Upper lobe of left lung (tissue), 6 donors: ENCODE measurements around the gene KMO. TPM values are rescaled to one million over a fixed set of nuclear protein-coding genes. Genes with fewer than 3 reads are reported as not detected.

Experiments
- ATAC-seq, 2 donors: fragments of 200-7000 bp; cut with Tn5 transposase; one replicate each; pipeline ENCODE4 v1.9.1; 2022; ENCODE audit warnings: mild to moderate bottlenecking in 2 of 2, moderate library complexity in 2 of 2; ENCODE audit not compliant: low FRiP score in 2 of 2
- DNase-seq, 2 donors: peaks; one replicate each; pipeline ENCODE4 v3.0.0-alpha.2; 2019 to 2020
- H3K27ac ChIP-seq, 4 donors: fragments of 200-600 bp; sonication (generic); one replicate each; pipeline ENCODE4 v1.5.1; 2016 to 2019
- H3K27me3 ChIP-seq, 4 donors: fragments of 200-600 bp; sonication (generic); one replicate each; pipeline ENCODE4 v1.5.1; 2017 to 2019
- H3K36me3 ChIP-seq, 4 donors: fragments of 200-600 bp; sonication (generic); one replicate each; pipeline ENCODE4 v1.5.1; 2016 to 2019
- H3K4me1 ChIP-seq, 4 donors: fragments of 200-600 bp; sonication (generic); one replicate each; pipeline ENCODE4 v1.5.1; 2018 to 2019
- H3K4me3 ChIP-seq, 4 donors: fragments of 200-600 bp; sonication (generic); one replicate each; pipeline ENCODE4 v1.5.1; 2017 to 2019; ENCODE audit warnings: mild to moderate bottlenecking in 2 of 4, moderate library complexity in 1 of 4
- H3K9me3 ChIP-seq, 4 donors: fragments of 200-600 bp; sonication (generic); one replicate each; pipeline ENCODE4 v1.5.1; 2018 to 2019
- CTCF ChIP-seq, 6 experiments: fragments of 450-650 bp in 4 of 6; fragments of 200-600 bp in 2 of 6; sonication (generic) in 2 of 6; IDR thresholded peaks; one replicate each; pipeline ENCODE4 v1.5.1; 2016 to 2019; ENCODE audit warnings: antibody characterized with exemption in 6 of 6
- EP300 ChIP-seq, 4 donors: sonication (generic); formaldehyde crosslinking; IDR thresholded peaks; one replicate each; pipeline ENCODE4 v1.5.1; 2017; ENCODE audit warnings: antibody characterized with exemption in 4 of 4, control low read depth in 2 of 4
- POLR2A ChIP-seq, 4 donors: fragments of 450-650 bp; IDR thresholded peaks; one replicate each; pipeline ENCODE4 v1.5.1; 2016 to 2017; ENCODE audit warnings: antibody characterized with exemption in 4 of 4, mild to moderate bottlenecking in 2 of 4
- POLR2AphosphoS5 ChIP-seq, 2 donors: sonication (generic); formaldehyde crosslinking; IDR thresholded peaks; one replicate each; pipeline ENCODE4 v1.5.1; 2017; ENCODE audit warnings: antibody characterized with exemption in 2 of 2
- WGBS, 2 donors: methylation state at CpG; one replicate each; pipeline ENCODE4 v1.1.5; 2017 to 2018; 5-methylcytosine and 5-hydroxymethylcytosine counted together
- total RNA-seq, 6 donors: library from RNA; depleted of rRNA in 4 of 6; stranded (reverse); fragments of >200 nt in 4 of 6; gene quantifications; one replicate each; pipeline versions ENCODE4 v1.1.0 to v1.2.1, GENCODE V29; 2016 to 2021
- donor health status: DM: no; HTN: no; CAD: no; lungs with moderate emphysema.
- donor health status: DM: no; HTN: yes; CAD: no; lungs with severe emphysema.

The KMO gene
- total RNA-seq, 6 donors from 2014 or later = 5.5 to 19.9 (median 9.7) TPM

- Histone ChIP-seq H3K4me3 (peak overlapping the region in 1 of 4 donors; percentile 19), H3K27ac (peak overlapping the region in 2 of 4 donors; percentile 49 to 60), H3K36me3 (no peaks in the 10 kb centered on the region), H3K27me3 (no peaks in the 10 kb centered on the region), H3K9me3 (no peaks in the 10 kb centered on the region), H3K4me1 (peaks cover 0 to 5% (median 4%) of the 10 kb centered on the region in 4 donors)
- 69 to 76% methylated on average over 5 of the region's 5 CpGs for WGBS, 2 donors
- TF ChIP-seq POLR2AphosphoS5 (IDR thresholded peaks at IDR 0.05) (no peak), CTCF (IDR thresholded peaks at IDR 0.05) (no peak), POLR2A (IDR thresholded peaks at IDR 0.05) (peak in 1 of 4 donors; percentile 51)
- no peak for DNase-seq
- no peak for ATAC-seq
These were observed 1.3 kb downstream of the KMO start for GRCh38 chr1:241533326-241534115.

GRCh38 chr1:241536304-241536703 is 4.1 kb downstream of the KMO start:
- TF ChIP-seq CTCF (IDR thresholded peaks at IDR 0.05) (peak in 1 of 6 experiments; percentile 11), POLR2AphosphoS5 (IDR thresholded peaks at IDR 0.05) (no peak)
- DNase-seq (no peak), ATAC-seq (no peak)
- peaks cover 0 to 5% (median 2%) of the 10 kb centered on the region in 4 donors for H3K4me1 ChIP-seq
- H3K4me3 ChIP-seq = no peak overlapping the region
- H3K27ac ChIP-seq = no peak overlapping the region
- no peaks in the 10 kb centered on the region for H3K36me3 ChIP-seq
- no peaks in the 10 kb centered on the region for H3K9me3 ChIP-seq
- H3K27me3 ChIP-seq = no peaks in the 10 kb centered on the region
- 31 to 35% methylated on average over 1 of the region's 1 CpG for WGBS, 2 donors

DNA sequence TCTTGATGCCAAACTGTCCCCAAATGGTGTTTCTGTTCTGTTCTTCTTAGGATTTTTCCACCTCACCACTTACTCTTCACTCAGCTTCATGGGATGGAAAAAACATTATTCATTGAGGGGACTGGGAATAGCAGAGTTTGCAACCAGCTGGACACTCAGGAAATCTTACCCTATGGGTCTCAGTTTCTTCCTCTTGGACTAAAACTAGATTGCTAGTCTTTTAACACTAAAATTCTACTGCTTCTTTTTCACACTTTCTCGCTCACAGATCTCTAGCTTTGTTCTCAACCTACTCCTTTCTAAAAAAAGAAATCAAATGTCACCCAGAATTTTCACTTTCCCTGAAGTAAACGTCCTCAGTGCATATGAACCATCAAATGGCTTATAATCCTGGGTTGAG is 4.8 kb downstream of the KMO start:
- TF ChIP-seq POLR2A (IDR thresholded peaks at IDR 0.05) (no peak), CTCF (IDR thresholded peaks at IDR 0.05) (no peak), POLR2AphosphoS5 (IDR thresholded peaks at IDR 0.05) (no peak), EP300 (IDR thresholded peaks at IDR 0.05) (no peak)
- no peaks in the 10 kb centered on the region for H3K36me3 ChIP-seq
- 69 to 75% methylated on average over 2 of the region's 2 CpGs for WGBS, 2 donors
- H3K4me1 ChIP-seq = peaks cover 0 to 6% (median 2%) of the 10 kb centered on the region in 4 donors
- H3K27ac ChIP-seq = no peak overlapping the region
- DNase-seq (no peak), ATAC-seq (no peak)
- H3K9me3 ChIP-seq = no peaks in the 10 kb centered on the region
- H3K27me3 ChIP-seq = no peaks in the 10 kb centered on the region
- H3K4me3 ChIP-seq = no peak overlapping the region

- no peak for TF ChIP-seq POLR2AphosphoS5 (IDR thresholded peaks at IDR 0.05)
- TF ChIP-seq EP300 (IDR thresholded peaks at IDR 0.05) = peak in 1 of 4 donors; percentile 28
- H3K9me3 ChIP-seq = no peaks in the 10 kb centered on the region
- no peaks in the 10 kb centered on the region for H3K36me3 ChIP-seq
- 51 to 57% methylated on average over 7 of the region's 7 CpGs for WGBS, 2 donors
- ATAC-seq (peak in 1 of 2 donors; percentile 48), DNase-seq (no peak)
- H3K27me3 ChIP-seq = no peaks in the 10 kb centered on the region
- H3K4me1 ChIP-seq = peaks cover 0 to 3% (median 0%) of the 10 kb centered on the region in 4 donors
- no peak overlapping the region for H3K27ac ChIP-seq
- no peak overlapping the region for H3K4me3 ChIP-seq
These were observed 10.2 kb downstream of the KMO start for GRCh38 chr1:241542199-241542907.

GRCh38 chr1:241548008-241548407 is 15.8 kb downstream of the KMO start:
- no peak for ATAC-seq
- Histone ChIP-seq H3K4me3 (no peak overlapping the region), H3K9me3 (no peaks in the 10 kb centered on the region), H3K27me3 (no peaks in the 10 kb centered on the region), H3K27ac (no peak overlapping the region), H3K36me3 (no peaks in the 10 kb centered on the region), H3K4me1 (no peaks in the 10 kb centered on the region)
- WGBS, 2 donors = 68 to 90% methylated on average over 2 of the region's 2 CpGs
- no peak for DNase-seq
- TF ChIP-seq CTCF (IDR thresholded peaks at IDR 0.05) (no peak), EP300 (IDR thresholded peaks at IDR 0.05) (no peak), POLR2AphosphoS5 (IDR thresholded peaks at IDR 0.05) (no peak), POLR2A (IDR thresholded peaks at IDR 0.05) (no peak)
